IMR-90 (cell line): ENCODE results near the gene SPATS2L. TPM values are rescaled to one million over a fixed set of nuclear protein-coding genes. Genes with fewer than 3 reads are reported as not detected.

Experiments
- ATAC-seq: fragments of 200-7000 bp; cut with Tn5 transposase; 2 replicates; pipeline ENCODE4 v1.9.1; 2020; ENCODE audit warnings: low read depth, mild to moderate bottlenecking, moderate library complexity
- BruUV-seq: library from RNA; stranded (reverse); fragments of 400-500 nt; replicated peaks from 2 replicates; lab custom pipeline; 2021; lab: Mats Ljungman, UMichigan
- CTCF ChIA-PET: fragments of 300-600 bp; formaldehyde crosslinking; extraction: SDS; loops from one replicate; lab custom pipeline; 2021; ENCODE audit warnings: antibody characterized with exemption; lab: Yijun Ruan, JAX
- POLR2A ChIA-PET: fragments of 300-600 bp; sonication (Branson Sonifier 250); formaldehyde crosslinking; loops from one replicate; lab custom pipeline; 2022; ENCODE audit warnings: antibody characterized with exemption; ENCODE audit not compliant: unreplicated experiment; lab: Charles Lee
- DNase-seq: peaks from one replicate; pipeline ENCODE4 v3.0.0; 2013
- H2AFZ ChIP-seq: replicated peaks from 2 replicates; pipeline ENCODE3; 2013; ENCODE audit warnings: low read length, mild to moderate bottlenecking; ENCODE audit not compliant: poor library complexity
- H2AK5ac ChIP-seq: 2 replicates; pipeline ENCODE4 v1.6.1; 2013; ENCODE audit warnings: low read depth, low read length, inconsistent platforms
- H2AK9ac ChIP-seq: replicated peaks from 2 replicates; pipeline ENCODE3; 2013; ENCODE audit warnings: mild to moderate bottlenecking, low read depth, low read length, moderate library complexity; ENCODE audit not compliant: poor library complexity
- H2BK120ac ChIP-seq: 2 replicates; pipeline ENCODE4 v1.6.1; 2013; ENCODE audit warnings: low read depth, low read length, inconsistent platforms
- H2BK15ac ChIP-seq: 3 replicates; pipeline ENCODE4 v1.6.1; 2013; ENCODE audit warnings: low read depth, low read length, inconsistent platforms
- H2BK20ac ChIP-seq: 2 replicates; pipeline ENCODE4 v1.6.1; 2013; ENCODE audit warnings: low read depth, mild to moderate bottlenecking, inconsistent platforms, low read length, moderate library complexity
- H2BK5ac ChIP-seq: 2 replicates; pipeline ENCODE4 v1.6.1; 2013; ENCODE audit warnings: mild to moderate bottlenecking, low read depth, low read length, inconsistent platforms; ENCODE audit not compliant: poor library complexity, severe bottlenecking
- H3K14ac ChIP-seq: replicated peaks from 2 replicates; pipeline ENCODE4 v1.6.1; 2013; ENCODE audit warnings: low read depth, low read length, inconsistent platforms
- H3K18ac ChIP-seq: 2 replicates; pipeline ENCODE4 v1.6.1; 2013; ENCODE audit warnings: low read depth, low read length, control low read depth
- H3K23ac ChIP-seq: 2 replicates; pipeline ENCODE4 v1.6.1; 2013; ENCODE audit warnings: low read depth, low read length, inconsistent platforms
- H3K27ac ChIP-seq: 2 replicates; pipeline ENCODE4 v1.5.1; 2013; ENCODE audit warnings: mild to moderate bottlenecking, control low read depth, low read length; ENCODE audit not compliant: insufficient read depth
- H3K27me3 ChIP-seq: 2 replicates; pipeline ENCODE4 v1.6.1; 2013; ENCODE audit warnings: low read length; ENCODE audit not compliant: control insufficient read depth, insufficient read depth
- H3K36me3 ChIP-seq: 2 replicates; pipeline ENCODE4 v1.6.1; 2013; ENCODE audit warnings: low read length, mixed read lengths; ENCODE audit not compliant: control insufficient read depth, insufficient read depth
- H3K4ac ChIP-seq: 2 replicates; pipeline ENCODE4 v1.6.1; 2013; ENCODE audit warnings: low read depth, low read length, inconsistent platforms
- H3K4me1 ChIP-seq: 2 replicates; pipeline ENCODE4 v1.6.1; 2013; ENCODE audit warnings: low read length, mixed read lengths; ENCODE audit not compliant: control insufficient read depth, insufficient read depth
- H3K4me2 ChIP-seq: 2 replicates; pipeline ENCODE4 v1.6.1; 2013; ENCODE audit warnings: low read depth, mild to moderate bottlenecking, control low read depth, low read length, moderate library complexity
- H3K4me3 ChIP-seq: 2 replicates; pipeline ENCODE4 v1.5.1; 2013; ENCODE audit warnings: low read depth, mild to moderate bottlenecking, control low read depth, low read length, moderate library complexity; ENCODE audit not compliant: insufficient read depth
- H3K56ac ChIP-seq: 2 replicates; pipeline ENCODE4 v1.6.1; 2013; ENCODE audit warnings: low read length, inconsistent platforms; ENCODE audit not compliant: insufficient read depth; ENCODE audit errors: extremely low read depth
- H3K79me1 ChIP-seq, 2 experiments: 2 replicates each; pipeline ENCODE4 v1.6.1; 2013; ENCODE audit warnings: low read length in 2 of 2, inconsistent platforms in 1 of 2, low read depth in 1 of 2
- H3K9ac ChIP-seq: 2 replicates; pipeline ENCODE4 v1.6.1; 2013; ENCODE audit warnings: low read depth, low read length, control low read depth
- H3K9me1 ChIP-seq: 2 replicates; pipeline ENCODE4 v1.6.1; 2013; ENCODE audit warnings: low read length, inconsistent platforms; ENCODE audit not compliant: insufficient read depth
- H3K9me3 ChIP-seq: 2 replicates; pipeline ENCODE4 v1.6.1; 2013; ENCODE audit warnings: low read length; ENCODE audit not compliant: control insufficient read depth, insufficient read depth
- H4K20me1 ChIP-seq: 2 replicates; pipeline ENCODE4 v1.6.1; 2013; ENCODE audit warnings: low read length, inconsistent platforms; ENCODE audit not compliant: insufficient read depth
- H4K5ac ChIP-seq: 2 replicates; pipeline ENCODE4 v1.6.1; 2013; ENCODE audit warnings: mild to moderate bottlenecking, low read depth, low read length, control low read depth
- H4K8ac ChIP-seq, 2 experiments: 2 replicates each; pipeline ENCODE4 v1.6.1; 2013; ENCODE audit warnings: low read depth in 2 of 2, low read length in 2 of 2, control low read depth in 1 of 2, inconsistent platforms in 1 of 2
- H4K91ac ChIP-seq: 2 replicates; pipeline ENCODE4 v1.6.1; 2013; ENCODE audit warnings: low read depth, low read length, inconsistent platforms; ENCODE audit not compliant: insufficient read depth
- BHLHE40 ChIP-seq: fragments of 150-350 bp; IDR thresholded peaks from 2 replicates; pipeline ENCODE4 v1.6.1; 2016; ENCODE audit warnings: mild to moderate bottlenecking, low read depth, low read length
- CEBPB ChIP-seq: IDR thresholded peaks from 2 replicates; pipeline ENCODE4 v1.6.1; 2012; ENCODE audit warnings: low read depth, low read length, improper control_type of control experiment
- WGBS, 2 experiments: methylation state at CpG; one replicate each; pipeline versions ENCODE4 v1.1.5 to v1.1.7; 2013; ENCODE audit warnings: missing lambda C conversion rate in 2 of 2; ENCODE audit not compliant: insufficient read length in 1 of 2; ENCODE audit errors: extremely low coverage in 2 of 2; 5-methylcytosine and 5-hydroxymethylcytosine counted together
- dilution Hi-C: fragments of 300-500 bp; cut with HindIII; formaldehyde crosslinking; loops from one replicate; pipeline ENCODE4 v1.14.3; 2018; ENCODE audit warnings: low sequenced_read_pairs; ENCODE audit not compliant: unreplicated experiment
- in situ Hi-C: fragments of 300-500 bp; cut with MboI; formaldehyde crosslinking; loops from 3 replicates; pipeline ENCODE4 v1.14.3; 2019; ENCODE audit warnings: low sequenced_read_pairs, inconsistent platforms, mixed read lengths
- intact Hi-C: fragments of 100-400 bp; cut with micrococcal nuclease; formaldehyde crosslinking; loops from 2 replicates; pipeline ENCODE4 v1.10.0; 2022
- polyA plus RNA-seq, 3 experiments: library from polyadenylated mRNA; depleted of rRNA; stranded (reverse); fragments of >200 nt; gene quantifications; 2 replicates each; pipeline ENCODE4 v1.2.3, GENCODE V29; 2012; ENCODE audit warnings: low replicate concordance in 1 of 3
- total RNA-seq: library from RNA; depleted of rRNA; stranded (reverse); fragments of >200 nt; gene quantifications from 2 replicates; pipeline ENCODE4 v1.2.3, GENCODE V29; 2012

SPATS2L gene
- total and polyA plus RNA-seq, 2 of the 4 experiments (the other 2 are of a cell fraction), result 118 to 155 TPM

- intact Hi-C loops (no loop called here), in situ Hi-C loops (no loop called here), dilution Hi-C loops (no loop called here)
- Histone ChIP-seq H3K9me1 (peaks cover 11% of the 10 kb centered on the region), H4K5ac (no peak overlapping the region), H2AK5ac (peak overlapping the region; percentile 16), H2BK15ac (peak overlapping the region; percentile 88; the same call in 1 of the 3 replicates), H3K4me1 (peaks cover 21% of the 10 kb centered on the region), H3K9ac (no peak overlapping the region), H2AFZ (no peak overlapping the region), H3K27ac (no peak overlapping the region), H4K91ac (peak overlapping the region; percentile 89; the same call in 1 of the 2 replicates), H3K4me2 (no peak overlapping the region), H4K20me1 (peaks cover 7% of the 10 kb centered on the region; the same call in 1 of the 2 replicates), H2AK9ac (no peak overlapping the region), H3K79me1 (peaks cover 52 to 60% of the 10 kb centered on the region in 2 experiments), H2BK20ac (peak overlapping the region; percentile 98; the same call in 1 of the 2 replicates), H3K27me3 (no peaks in the 10 kb centered on the region), H3K18ac (peak overlapping the region; percentile 28; the same call in 1 of the 2 replicates), H4K8ac (peak overlapping the region; percentile 30 to 95; a peak in 3 of 4 replicates), H3K23ac (peak overlapping the region; percentile 95), H3K9me3 (peaks cover 2% of the 10 kb centered on the region; the same call in 1 of the 2 replicates), H3K4me3 (no peak overlapping the region), H3K36me3 (peaks cover 11% of the 10 kb centered on the region), H3K56ac (0 out of 2 replicates have a peak overlapping the region, but pooled peaks have one; percentile 24), H2BK120ac (peak overlapping the region; percentile 97), H3K4ac (peak overlapping the region; percentile 99), H2BK5ac (peak overlapping the region; percentile 99), H3K14ac (peak overlapping the region; percentile 57)
- 100% methylated on average over 2 of the region's 4 CpGs; no CpG with 5 or more reads in 1 of the 2 experiments for WGBS, 2 experiments
- ATAC-seq, result no peak
- CTCF ChIA-PET, result no interaction called here
- POLR2A ChIA-PET, result no interaction called here
- TF ChIP-seq CEBPB, result 0 out of 2 replicates have a peak, but pooled peaks have one; percentile 22
- TF ChIP-seq BHLHE40, result no peak
- DNase-seq, result no peak
- BruUV-seq, result no TSS peak
These were observed 97.3 kb downstream of the SPATS2L start for GRCh38 chr2:200403814-200404213.
